ENCODE measurements around the gene TEX35.

TEX35 gene

DNA sequence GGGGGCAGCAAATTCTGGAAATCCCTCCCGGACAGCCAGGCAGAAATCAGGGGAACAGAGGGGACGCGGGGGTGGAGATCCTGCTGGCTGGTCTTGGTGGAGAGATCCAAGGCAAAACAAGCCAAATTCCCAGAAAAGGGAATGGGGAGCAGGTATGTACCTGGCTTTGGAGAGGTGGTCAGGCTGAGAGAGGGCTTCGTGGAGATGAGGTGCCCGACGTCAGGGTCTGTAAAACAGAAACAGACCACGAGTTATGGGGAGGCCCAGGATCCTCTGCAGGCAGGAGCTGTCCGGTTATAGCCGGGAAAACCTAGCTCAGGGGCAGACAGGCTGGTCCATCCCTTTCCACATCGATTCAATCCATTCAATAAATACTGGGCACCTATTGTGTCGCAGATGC lies 20.6 kb upstream of the TEX35 start:
- no peaks in the 10 kb centered on the region for H3K4me1 ChIP-seq (ENCODE audit: control insufficient read depth in 5 of 5, insufficient read depth in 5 of 5, low read length in 5 of 5)
- H3K27me3 ChIP-seq (ENCODE audit: control insufficient read depth in 5 of 5, insufficient read depth in 4 of 5, low read length in 5 of 5): peaks cover 2 to 9% (median 3%) of the 10 kb centered on the region in 5 donors
- H3K27ac ChIP-seq (ENCODE audit: low read depth, low read length): no peak overlapping the region
- H3K36me3 ChIP-seq (ENCODE audit: control insufficient read depth in 5 of 5, insufficient read depth in 5 of 5, low read length in 5 of 5): no peaks in the 10 kb centered on the region
- no peak overlapping the region for H3K4me3 ChIP-seq (ENCODE audit: low read depth in 1 of 5, low read length in 5 of 5)
- no peaks in the 10 kb centered on the region for H3K9me3 ChIP-seq (ENCODE audit: control insufficient read depth in 5 of 5, low read length in 5 of 5)
- no peak overlapping the region for H3K9ac ChIP-seq (ENCODE audit: low read length in 5 of 5)

DNA sequence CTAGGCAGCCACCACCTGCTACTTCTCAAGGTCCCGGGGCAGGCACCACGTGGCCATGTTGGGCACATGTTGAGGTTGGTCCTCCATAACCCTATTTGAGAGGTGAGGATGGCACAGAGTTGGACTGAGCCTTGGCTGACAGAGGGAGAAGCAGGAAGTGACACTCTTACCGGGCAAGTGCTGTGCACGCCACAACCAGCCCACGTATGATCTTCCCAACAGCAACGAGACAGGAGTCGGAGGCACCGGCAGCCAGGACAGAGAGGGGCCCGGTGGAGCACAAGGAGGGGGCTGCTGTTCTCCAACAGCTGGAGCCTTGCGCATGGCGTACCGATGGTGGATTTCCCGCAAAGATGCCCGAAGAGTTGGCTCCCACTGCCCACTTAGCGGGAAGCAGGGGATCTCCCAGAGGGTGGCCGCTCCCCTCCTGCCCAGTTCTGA lies 19.6 kb upstream of the TEX35 start:
- no peaks in the 10 kb centered on the region for H3K9me3 ChIP-seq (ENCODE audit: control insufficient read depth in 5 of 5, low read length in 5 of 5)
- no peaks in the 10 kb centered on the region for H3K4me1 ChIP-seq (ENCODE audit: control insufficient read depth in 5 of 5, insufficient read depth in 5 of 5, low read length in 5 of 5)
- no peaks in the 10 kb centered on the region for H3K36me3 ChIP-seq (ENCODE audit: control insufficient read depth in 5 of 5, insufficient read depth in 5 of 5, low read length in 5 of 5)
- H3K27me3 ChIP-seq (ENCODE audit: control insufficient read depth in 5 of 5, insufficient read depth in 4 of 5, low read length in 5 of 5): peaks cover 0 to 4% (median 0%) of the 10 kb centered on the region in 5 donors
- no peak overlapping the region for H3K27ac ChIP-seq (ENCODE audit: low read depth, low read length)
- H3K4me3 ChIP-seq (ENCODE audit: low read depth in 1 of 5, low read length in 5 of 5): no peak overlapping the region
- H3K9ac ChIP-seq (ENCODE audit: low read length in 5 of 5): no peak overlapping the region

DNA sequence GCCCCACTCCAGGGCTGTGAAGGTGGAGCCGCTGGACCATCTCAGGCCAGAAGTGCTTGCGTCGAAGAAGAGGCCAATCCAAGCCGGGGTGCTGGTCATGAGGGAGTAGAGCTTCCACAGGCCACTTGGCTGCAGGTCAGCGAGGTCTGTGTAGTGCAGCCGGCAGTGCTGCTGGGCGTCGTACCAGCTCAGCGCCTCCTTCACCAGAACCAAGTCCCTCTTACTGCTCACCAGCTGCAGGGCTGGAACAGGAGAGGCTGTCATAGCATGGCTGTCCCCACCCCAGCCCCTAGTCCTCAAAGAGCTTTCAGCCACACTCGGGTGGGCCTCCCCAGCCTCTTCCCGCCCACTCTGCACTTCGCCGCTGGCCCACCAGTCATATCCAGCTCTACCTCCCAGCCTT lies 18.3 kb upstream of the TEX35 start:
- no peak overlapping the region for H3K4me3 ChIP-seq (ENCODE audit: low read depth in 1 of 5, low read length in 5 of 5)
- H3K4me1 ChIP-seq (ENCODE audit: control insufficient read depth in 5 of 5, insufficient read depth in 5 of 5, low read length in 5 of 5): no peaks in the 10 kb centered on the region
- H3K27ac ChIP-seq (ENCODE audit: low read depth, low read length): no peak overlapping the region
- H3K9ac ChIP-seq (ENCODE audit: low read length in 5 of 5): no peak overlapping the region
- H3K27me3 ChIP-seq (ENCODE audit: control insufficient read depth in 5 of 5, insufficient read depth in 4 of 5, low read length in 5 of 5): peaks cover 0 to 2% (median 0%) of the 10 kb centered on the region in 5 donors
- H3K36me3 ChIP-seq (ENCODE audit: control insufficient read depth in 5 of 5, insufficient read depth in 5 of 5, low read length in 5 of 5): no peaks in the 10 kb centered on the region
- no peaks in the 10 kb centered on the region for H3K9me3 ChIP-seq (ENCODE audit: control insufficient read depth in 5 of 5, low read length in 5 of 5)

DNA sequence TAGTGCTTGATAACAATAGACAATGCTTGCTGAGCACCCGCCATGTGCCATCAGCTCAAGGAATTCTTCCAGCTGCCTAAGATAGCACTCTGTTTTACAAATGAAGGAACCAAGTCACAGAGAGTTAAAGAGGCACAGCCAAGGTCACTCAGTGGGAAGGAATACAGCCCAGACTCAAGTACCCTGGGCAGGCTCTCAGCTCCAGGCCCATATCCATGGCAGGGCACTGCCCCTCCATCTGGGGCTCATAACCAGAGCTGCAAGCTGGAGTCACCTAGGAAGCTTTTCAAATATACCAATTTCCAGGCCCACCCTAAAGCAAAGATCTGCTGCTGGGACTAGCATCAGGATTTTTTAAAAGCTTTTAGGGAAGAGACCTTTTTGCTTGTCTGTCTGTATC lies 17.8 kb upstream of the TEX35 start:
- Histone ChIP-seq H3K4me1 (ENCODE audit: control insufficient read depth in 5 of 5, insufficient read depth in 5 of 5, low read length in 5 of 5) (peaks cover 0 to 4% (median 3%) of the 10 kb centered on the region in 5 donors), H3K9ac (ENCODE audit: low read length in 5 of 5) (no peak overlapping the region), H3K27ac (ENCODE audit: low read depth, low read length) (no peak overlapping the region), H3K9me3 (ENCODE audit: control insufficient read depth in 5 of 5, low read length in 5 of 5) (no peaks in the 10 kb centered on the region), H3K4me3 (ENCODE audit: low read depth in 1 of 5, low read length in 5 of 5) (no peak overlapping the region), H3K36me3 (ENCODE audit: control insufficient read depth in 5 of 5, insufficient read depth in 5 of 5, low read length in 5 of 5) (no peaks in the 10 kb centered on the region), H3K27me3 (ENCODE audit: control insufficient read depth in 5 of 5, insufficient read depth in 4 of 5, low read length in 5 of 5) (peaks cover 0 to 2% (median 0%) of the 10 kb centered on the region in 5 donors)

DNA sequence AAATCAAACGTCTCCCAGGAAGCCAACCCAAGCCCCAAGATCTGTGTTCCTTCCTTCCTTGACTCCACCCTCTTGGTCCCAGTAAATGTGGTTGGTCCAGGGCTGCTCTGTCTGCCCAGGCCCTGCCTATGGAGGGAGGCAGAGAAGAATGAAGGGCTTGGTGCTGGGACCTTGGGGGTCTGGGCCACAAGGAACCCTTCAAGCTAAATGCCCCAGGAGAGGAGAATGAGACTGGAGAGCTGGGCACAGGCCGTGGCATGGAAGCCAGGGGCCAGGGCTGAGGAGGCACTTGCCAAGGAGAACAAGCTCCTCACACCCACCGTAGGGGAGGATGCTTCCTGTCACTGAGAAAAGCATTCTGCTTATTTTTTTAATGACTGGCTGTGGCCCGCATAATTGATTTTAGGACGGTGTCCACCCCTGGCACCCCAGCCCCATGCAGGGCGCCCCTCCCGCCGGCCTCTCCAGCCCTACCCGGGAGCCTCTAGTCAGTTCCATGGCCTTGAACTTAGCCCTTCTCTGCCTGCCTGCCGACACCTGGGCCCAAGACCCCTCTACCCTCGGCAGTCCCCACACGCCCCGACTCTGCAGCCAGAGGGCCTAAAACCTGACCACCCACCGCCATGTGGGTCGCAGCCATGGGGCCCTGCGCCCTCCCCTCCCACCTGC lies 17.0 kb upstream of the TEX35 start:
- H3K9ac ChIP-seq (ENCODE audit: low read length in 5 of 5): no peak overlapping the region
- peaks cover 0 to 8% (median 4%) of the 10 kb centered on the region in 5 donors for H3K4me1 ChIP-seq (ENCODE audit: control insufficient read depth in 5 of 5, insufficient read depth in 5 of 5, low read length in 5 of 5)
- no peaks in the 10 kb centered on the region for H3K36me3 ChIP-seq (ENCODE audit: control insufficient read depth in 5 of 5, insufficient read depth in 5 of 5, low read length in 5 of 5)
- no peak overlapping the region for H3K4me3 ChIP-seq (ENCODE audit: low read depth in 1 of 5, low read length in 5 of 5)
- H3K9me3 ChIP-seq (ENCODE audit: control insufficient read depth in 5 of 5, low read length in 5 of 5): no peaks in the 10 kb centered on the region
- no peak overlapping the region for H3K27ac ChIP-seq (ENCODE audit: low read depth, low read length)
- peaks cover 0 to 2% (median 0%) of the 10 kb centered on the region in 5 donors for H3K27me3 ChIP-seq (ENCODE audit: control insufficient read depth in 5 of 5, insufficient read depth in 4 of 5, low read length in 5 of 5)

DNA sequence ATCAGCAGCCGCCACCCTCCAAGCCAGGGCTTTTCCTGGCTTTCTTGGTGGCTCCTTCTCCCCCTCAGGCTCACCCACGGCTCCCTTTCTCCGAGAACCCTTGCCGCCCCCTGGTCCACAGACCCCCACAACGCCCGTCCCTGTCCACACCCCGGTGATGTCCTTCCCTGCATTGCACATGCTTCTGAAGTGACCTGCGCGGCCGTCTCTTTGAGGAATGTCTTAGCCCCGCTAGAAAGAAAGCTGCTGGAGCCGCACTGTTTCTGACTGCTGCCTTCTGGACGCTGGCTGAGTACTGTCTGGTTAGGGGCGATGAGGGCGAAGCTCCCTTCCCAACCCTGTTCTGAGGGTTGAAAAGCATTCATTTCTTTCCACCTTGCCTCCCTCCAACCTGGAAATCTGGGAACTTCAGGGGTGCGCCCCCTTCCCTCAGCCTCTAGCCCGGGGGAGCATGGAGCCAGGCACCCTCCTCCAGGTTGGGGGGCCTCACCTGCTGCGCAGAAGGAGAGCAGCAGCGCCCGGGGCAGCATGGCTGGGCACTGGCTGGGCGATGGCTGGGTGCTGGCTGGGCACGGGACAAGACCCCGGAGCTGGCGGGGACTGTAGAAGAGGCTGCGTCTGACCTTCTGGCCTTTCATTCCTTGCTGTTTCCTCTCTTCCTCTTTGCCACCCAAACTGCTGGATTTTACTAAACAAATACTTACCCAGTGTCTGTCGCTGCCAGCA lies 16.3 kb upstream of the TEX35 start, which contains the start of gene CLEC20A:
CLEC20A (minus strand) TSS at position 555 of the 726 bp plus-strand sequence; CDS start at position 530, 25 bp downstream.
- Histone ChIP-seq H3K9ac (ENCODE audit: low read length in 5 of 5) (no peak within 1 kb of the TSS), H3K36me3 (ENCODE audit: control insufficient read depth in 5 of 5, insufficient read depth in 5 of 5, low read length in 5 of 5) (no peaks in the 10 kb centered on the region), H3K4me1 (ENCODE audit: control insufficient read depth in 5 of 5, insufficient read depth in 5 of 5, low read length in 5 of 5) (peaks cover 0 to 8% (median 4%) of the 10 kb centered on the region in 5 donors), H3K27ac (ENCODE audit: low read depth, low read length) (no peak within 1 kb of the TSS), H3K4me3 (ENCODE audit: low read depth in 1 of 5, low read length in 5 of 5) (no peak within 1 kb of the TSS), H3K9me3 (ENCODE audit: control insufficient read depth in 5 of 5, low read length in 5 of 5) (no peaks in the 10 kb centered on the region), H3K27me3 (ENCODE audit: control insufficient read depth in 5 of 5, insufficient read depth in 4 of 5, low read length in 5 of 5) (peaks cover 0 to 2% (median 0%) of the 10 kb centered on the region in 5 donors)

DNA sequence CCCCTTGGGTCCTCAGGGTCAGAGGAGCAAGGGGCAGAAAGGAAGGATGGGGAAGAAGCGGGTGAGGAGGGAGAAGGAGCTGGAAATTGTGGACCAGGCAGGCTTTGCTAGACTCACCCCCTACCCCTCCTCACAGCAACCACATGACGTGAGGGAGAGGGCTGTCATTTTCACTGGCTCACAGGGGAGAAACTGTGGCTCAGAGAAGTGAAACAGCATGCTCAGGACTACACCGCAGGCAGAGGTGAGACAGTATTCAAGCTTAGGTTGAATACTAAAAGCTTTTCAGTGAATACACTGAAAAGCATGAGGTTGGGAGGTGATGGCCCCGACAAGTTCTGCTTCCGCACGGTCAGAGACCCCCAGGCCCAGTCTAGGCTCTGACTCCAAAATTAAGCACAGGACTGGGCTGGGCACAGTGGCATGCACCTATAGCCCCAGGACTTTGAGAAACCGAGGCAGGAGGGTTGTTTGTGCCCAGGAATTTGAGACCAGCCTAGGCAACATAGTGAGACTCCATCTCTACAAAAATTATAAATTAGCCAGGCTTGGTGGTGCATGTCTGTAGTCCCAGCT lies 14.9 kb upstream of the TEX35 start:
- no peaks in the 10 kb centered on the region for H3K9me3 ChIP-seq (ENCODE audit: control insufficient read depth in 5 of 5, low read length in 5 of 5)
- H3K9ac ChIP-seq (ENCODE audit: low read length in 5 of 5): no peak overlapping the region
- H3K36me3 ChIP-seq (ENCODE audit: control insufficient read depth in 5 of 5, insufficient read depth in 5 of 5, low read length in 5 of 5): no peaks in the 10 kb centered on the region
- peaks cover 0 to 8% (median 4%) of the 10 kb centered on the region in 5 donors for H3K4me1 ChIP-seq (ENCODE audit: control insufficient read depth in 5 of 5, insufficient read depth in 5 of 5, low read length in 5 of 5)
- no peak overlapping the region for H3K27ac ChIP-seq (ENCODE audit: low read depth, low read length)
- peaks cover 0 to 2% (median 0%) of the 10 kb centered on the region in 5 donors for H3K27me3 ChIP-seq (ENCODE audit: control insufficient read depth in 5 of 5, insufficient read depth in 4 of 5, low read length in 5 of 5)
- no peak overlapping the region for H3K4me3 ChIP-seq (ENCODE audit: low read depth in 1 of 5, low read length in 5 of 5)

DNA sequence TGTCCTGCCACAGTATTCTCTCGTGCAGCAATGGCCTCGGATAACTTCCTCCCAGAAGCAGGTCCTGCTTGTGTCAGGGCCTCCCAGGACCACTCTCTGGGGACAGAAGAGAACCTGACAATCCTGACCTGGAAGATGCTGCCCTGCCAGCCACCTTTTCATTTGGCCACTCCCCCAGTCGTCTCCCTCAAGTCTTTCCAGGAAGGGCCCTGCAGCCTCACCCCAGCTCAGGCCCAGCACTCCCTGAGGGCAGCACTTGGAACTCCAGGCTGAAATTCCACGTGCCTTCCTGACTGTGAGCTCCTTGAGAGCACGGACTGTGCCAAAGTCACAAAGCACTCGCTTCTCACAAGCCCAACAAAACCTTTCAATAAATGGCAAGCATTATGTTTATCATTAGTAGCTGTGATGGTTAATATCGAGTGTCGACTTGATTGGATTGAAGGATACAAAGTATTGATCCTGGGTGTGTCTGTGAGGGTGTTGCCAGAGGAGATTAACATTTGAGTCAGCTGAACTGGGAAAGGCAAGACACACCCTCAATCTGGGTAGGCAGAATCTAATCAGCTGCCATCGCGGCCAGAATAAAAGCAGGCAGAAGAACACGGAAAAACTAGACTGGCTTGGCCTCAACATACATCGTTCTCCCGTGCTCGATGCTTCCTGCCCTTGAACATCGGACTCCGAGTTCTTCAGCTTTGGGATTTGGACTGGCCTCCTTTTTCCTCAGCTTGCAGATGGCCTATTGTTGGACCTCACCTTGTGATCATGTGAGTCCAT lies 13.8 kb upstream of the TEX35 start:
- Histone ChIP-seq H3K27ac (ENCODE audit: low read depth, low read length) (no peak overlapping the region), H3K36me3 (ENCODE audit: control insufficient read depth in 5 of 5, insufficient read depth in 5 of 5, low read length in 5 of 5) (no peaks in the 10 kb centered on the region), H3K9me3 (ENCODE audit: control insufficient read depth in 5 of 5, low read length in 5 of 5) (no peaks in the 10 kb centered on the region), H3K9ac (ENCODE audit: low read length in 5 of 5) (no peak overlapping the region), H3K27me3 (ENCODE audit: control insufficient read depth in 5 of 5, insufficient read depth in 4 of 5, low read length in 5 of 5) (peaks cover 0 to 5% (median 2%) of the 10 kb centered on the region in 5 donors), H3K4me1 (ENCODE audit: control insufficient read depth in 5 of 5, insufficient read depth in 5 of 5, low read length in 5 of 5) (peaks cover 0 to 8% (median 4%) of the 10 kb centered on the region in 5 donors), H3K4me3 (ENCODE audit: low read depth in 1 of 5, low read length in 5 of 5) (no peak overlapping the region)

DNA sequence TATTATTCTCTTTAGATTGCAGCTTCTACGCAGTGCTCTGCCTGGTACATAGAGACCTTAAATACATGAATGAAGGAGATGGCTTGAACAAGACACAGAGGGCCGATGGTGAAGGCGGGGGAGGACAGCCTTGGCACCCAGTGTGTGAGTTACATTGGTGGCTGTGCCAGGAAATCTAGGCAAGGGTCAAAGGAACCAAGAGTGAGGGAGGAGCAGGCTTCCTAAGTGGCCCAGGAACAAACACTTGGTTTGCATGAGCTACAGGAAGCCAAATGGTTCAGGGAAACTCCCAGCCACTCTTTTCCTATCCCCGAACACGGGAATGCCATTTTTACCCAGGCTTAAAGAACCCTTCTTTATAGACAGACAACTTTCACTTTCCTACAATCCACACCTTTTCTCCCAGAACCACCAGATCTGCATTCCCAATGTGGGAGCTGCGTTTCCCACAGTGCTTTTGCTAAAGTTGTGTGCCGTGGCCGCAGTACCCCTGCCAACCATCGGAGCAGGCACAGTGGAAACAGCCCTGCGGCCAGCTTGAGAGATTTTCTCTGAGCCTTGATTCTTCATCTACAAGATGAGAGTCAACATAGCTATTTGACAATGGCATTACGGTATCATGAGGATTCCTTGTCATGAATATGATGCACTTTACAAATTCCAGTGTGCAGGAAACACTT lies 12.7 kb upstream of the TEX35 start:
- no peak overlapping the region for H3K27ac ChIP-seq (ENCODE audit: low read depth, low read length)
- H3K9me3 ChIP-seq (ENCODE audit: control insufficient read depth in 5 of 5, low read length in 5 of 5): no peaks in the 10 kb centered on the region
- H3K9ac ChIP-seq (ENCODE audit: low read length in 5 of 5): no peak overlapping the region
- H3K27me3 ChIP-seq (ENCODE audit: control insufficient read depth in 5 of 5, insufficient read depth in 4 of 5, low read length in 5 of 5): peaks cover 0 to 5% (median 0%) of the 10 kb centered on the region in 5 donors
- H3K36me3 ChIP-seq (ENCODE audit: control insufficient read depth in 5 of 5, insufficient read depth in 5 of 5, low read length in 5 of 5): no peaks in the 10 kb centered on the region
- peak overlapping the region in 1 of 5 donors; percentile 25 for H3K4me3 ChIP-seq (ENCODE audit: low read depth in 1 of 5, low read length in 5 of 5)
- peaks cover 0 to 8% (median 4%) of the 10 kb centered on the region in 5 donors for H3K4me1 ChIP-seq (ENCODE audit: control insufficient read depth in 5 of 5, insufficient read depth in 5 of 5, low read length in 5 of 5)

Data from subcutaneous abdominal adipose tissue (tissue), 5 donors.